ENCODE measurements around the gene FAM118A. TPM values are rescaled to one million over a fixed set of nuclear protein-coding genes. Genes with fewer than 3 reads are reported as not detected.
"Not testable (repeated sequence)": the region's sequence is repeated elsewhere in the genome, so short reads cannot be mapped to it uniquely, and the experiment has no call there.

Gene FAM118A
- total RNA-seq, 6 experiments from 2014 or later = 8.6 to 13.2 (median 10.7) TPM

GRCh38 chr22:45353786-45354185 is 44.1 kb downstream of the FAM118A start:
- Mint-ChIP-seq H3K27ac (no peak overlapping the region), H3K36me3 (ENCODE audit: low read depth) (peaks cover 7% of the 10 kb centered on the region)

GRCh38 chr22:45357490-45357889 is 47.8 kb downstream of the FAM118A start:
- H3K4me1 Mint-ChIP-seq (ENCODE audit: low read depth) = no peaks in the 10 kb centered on the region
- no peak for TF ChIP-seq CTCF (IDR thresholded peaks at IDR 0.05)
- no peak overlapping the region for H3K27ac Mint-ChIP-seq
- no peak overlapping the region for H3K4me3 Mint-ChIP-seq
- H3K36me3 Mint-ChIP-seq (ENCODE audit: low read depth) = no peaks in the 10 kb centered on the region
- H3K9me3 Mint-ChIP-seq = no peaks in the 10 kb centered on the region
- no peak for DNase-seq
- peaks cover 19% of the 10 kb centered on the region for H3K27me3 Mint-ChIP-seq (ENCODE audit: insufficient read depth)

More at GRCh38 chr22:45353786-45354185, 44.1 kb downstream of the FAM118A start:
- TF ChIP-seq CTCF (IDR thresholded peaks at IDR 0.05) = no peak
- H3K4me1 Mint-ChIP-seq (ENCODE audit: low read depth) = peaks cover 8% of the 10 kb centered on the region
- no peak for DNase-seq
- no peak overlapping the region for H3K4me3 Mint-ChIP-seq
- H3K9me3 Mint-ChIP-seq = no peaks in the 10 kb centered on the region
- no peaks in the 10 kb centered on the region; the same call in 1 of the 2 replicates for H3K27me3 Mint-ChIP-seq (ENCODE audit: insufficient read depth)

GRCh38 chr22:45358127-45358526 is 48.4 kb downstream of the FAM118A start:
- no peak for DNase-seq
- Mint-ChIP-seq H3K27me3 (ENCODE audit: insufficient read depth) (peaks cover 19% of the 10 kb centered on the region), H3K4me3 (no peak overlapping the region), H3K27ac (no peak overlapping the region), H3K36me3 (ENCODE audit: low read depth) (no peaks in the 10 kb centered on the region), H3K9me3 (no peaks in the 10 kb centered on the region), H3K4me1 (ENCODE audit: low read depth) (no peaks in the 10 kb centered on the region)
- no peak for TF ChIP-seq CTCF (IDR thresholded peaks at IDR 0.05)

- DNase-seq = no peak
- Mint-ChIP-seq H3K9me3 (no peaks in the 10 kb centered on the region), H3K4me1 (ENCODE audit: low read depth) (no peaks in the 10 kb centered on the region), H3K27me3 (ENCODE audit: insufficient read depth) (peaks cover 19% of the 10 kb centered on the region), H3K36me3 (ENCODE audit: low read depth) (no peaks in the 10 kb centered on the region), H3K4me3 (no peak overlapping the region), H3K27ac (no peak overlapping the region)
- TF ChIP-seq CTCF (IDR thresholded peaks at IDR 0.05) = no peak
Measured at GRCh38 chr22:45359627-45360026, 49.9 kb downstream of the FAM118A start.

GRCh38 chr22:45366713-45367112 is 57.0 kb downstream of the FAM118A start:
- no peak for TF ChIP-seq CTCF (IDR thresholded peaks at IDR 0.05)

GRCh38 chr22:45373592-45373991 is 63.9 kb downstream of the FAM118A start:
- H3K4me3 Mint-ChIP-seq = not testable (repeated sequence)

More at GRCh38 chr22:45366713-45367112, 57.0 kb downstream of the FAM118A start:
- no peaks in the 10 kb centered on the region for H3K4me1 Mint-ChIP-seq (ENCODE audit: low read depth)
- H3K27ac Mint-ChIP-seq = no peak overlapping the region
- H3K4me3 Mint-ChIP-seq = no peak overlapping the region
- peaks cover 21% of the 10 kb centered on the region for H3K27me3 Mint-ChIP-seq (ENCODE audit: insufficient read depth)
- no peaks in the 10 kb centered on the region; the same call in 1 of the 2 replicates for H3K36me3 Mint-ChIP-seq (ENCODE audit: low read depth)
- peaks cover 12% of the 10 kb centered on the region; the same call in 1 of the 2 replicates for H3K9me3 Mint-ChIP-seq
- DNase-seq = no peak

More at GRCh38 chr22:45373592-45373991, 63.9 kb downstream of the FAM118A start:
- DNase-seq; H3K4me1 Mint-ChIP-seq (ENCODE audit: low read depth); H3K36me3 Mint-ChIP-seq (ENCODE audit: low read depth); H3K27ac Mint-ChIP-seq; H3K9me3 Mint-ChIP-seq: not testable (repeated sequence)
- H3K27me3 Mint-ChIP-seq (ENCODE audit: insufficient read depth) = peaks cover 16% of the 10 kb centered on the region

Data from HFFc6 (cell line).